IMR-90 (cell line): ENCODE data around the gene IRAK3. TPM values are rescaled to one million over a fixed set of nuclear protein-coding genes. Genes with fewer than 3 reads are reported as not detected.
"Not testable (repeated sequence)": the region's sequence is repeated elsewhere in the genome, so short reads cannot be mapped to it uniquely, and the experiment has no call there.

Experiments
- ATAC-seq: fragments of 200-7000 bp; cut with Tn5 transposase; 2 replicates; pipeline ENCODE4 v1.9.1; 2020; ENCODE audit warnings: low read depth, mild to moderate bottlenecking, moderate library complexity
- BruUV-seq: library from RNA; stranded (reverse); fragments of 400-500 nt; replicated peaks from 2 replicates; lab custom pipeline; 2021; lab: Mats Ljungman, UMichigan
- CTCF ChIA-PET: fragments of 300-600 bp; formaldehyde crosslinking; extraction: SDS; loops from one replicate; lab custom pipeline; 2021; ENCODE audit warnings: antibody characterized with exemption; lab: Yijun Ruan, JAX
- POLR2A ChIA-PET: fragments of 300-600 bp; sonication (Branson Sonifier 250); formaldehyde crosslinking; loops from one replicate; lab custom pipeline; 2022; ENCODE audit warnings: antibody characterized with exemption; ENCODE audit not compliant: unreplicated experiment; lab: Charles Lee
- DNase-seq: peaks from one replicate; pipeline ENCODE4 v3.0.0; 2013
- H2AFZ ChIP-seq: replicated peaks from 2 replicates; pipeline ENCODE3; 2013; ENCODE audit warnings: low read length, mild to moderate bottlenecking; ENCODE audit not compliant: poor library complexity
- H2AK5ac ChIP-seq: 2 replicates; pipeline ENCODE4 v1.6.1; 2013; ENCODE audit warnings: low read depth, low read length, inconsistent platforms
- H2AK9ac ChIP-seq: replicated peaks from 2 replicates; pipeline ENCODE3; 2013; ENCODE audit warnings: mild to moderate bottlenecking, low read depth, low read length, moderate library complexity; ENCODE audit not compliant: poor library complexity
- H2BK120ac ChIP-seq: 2 replicates; pipeline ENCODE4 v1.6.1; 2013; ENCODE audit warnings: low read depth, low read length, inconsistent platforms
- H2BK15ac ChIP-seq: 3 replicates; pipeline ENCODE4 v1.6.1; 2013; ENCODE audit warnings: low read depth, low read length, inconsistent platforms
- H2BK20ac ChIP-seq: 2 replicates; pipeline ENCODE4 v1.6.1; 2013; ENCODE audit warnings: low read depth, mild to moderate bottlenecking, inconsistent platforms, low read length, moderate library complexity
- H2BK5ac ChIP-seq: 2 replicates; pipeline ENCODE4 v1.6.1; 2013; ENCODE audit warnings: mild to moderate bottlenecking, low read depth, low read length, inconsistent platforms; ENCODE audit not compliant: poor library complexity, severe bottlenecking
- H3K14ac ChIP-seq: replicated peaks from 2 replicates; pipeline ENCODE4 v1.6.1; 2013; ENCODE audit warnings: low read depth, low read length, inconsistent platforms
- H3K18ac ChIP-seq: 2 replicates; pipeline ENCODE4 v1.6.1; 2013; ENCODE audit warnings: low read depth, low read length, control low read depth
- H3K23ac ChIP-seq: 2 replicates; pipeline ENCODE4 v1.6.1; 2013; ENCODE audit warnings: low read depth, low read length, inconsistent platforms
- H3K27ac ChIP-seq: 2 replicates; pipeline ENCODE4 v1.5.1; 2013; ENCODE audit warnings: mild to moderate bottlenecking, control low read depth, low read length; ENCODE audit not compliant: insufficient read depth
- H3K27me3 ChIP-seq: 2 replicates; pipeline ENCODE4 v1.6.1; 2013; ENCODE audit warnings: low read length; ENCODE audit not compliant: control insufficient read depth, insufficient read depth
- H3K36me3 ChIP-seq: 2 replicates; pipeline ENCODE4 v1.6.1; 2013; ENCODE audit warnings: low read length, mixed read lengths; ENCODE audit not compliant: control insufficient read depth, insufficient read depth
- H3K4ac ChIP-seq: 2 replicates; pipeline ENCODE4 v1.6.1; 2013; ENCODE audit warnings: low read depth, low read length, inconsistent platforms
- H3K4me1 ChIP-seq: 2 replicates; pipeline ENCODE4 v1.6.1; 2013; ENCODE audit warnings: low read length, mixed read lengths; ENCODE audit not compliant: control insufficient read depth, insufficient read depth
- H3K4me2 ChIP-seq: 2 replicates; pipeline ENCODE4 v1.6.1; 2013; ENCODE audit warnings: low read depth, mild to moderate bottlenecking, control low read depth, low read length, moderate library complexity
- H3K4me3 ChIP-seq: 2 replicates; pipeline ENCODE4 v1.5.1; 2013; ENCODE audit warnings: low read depth, mild to moderate bottlenecking, control low read depth, low read length, moderate library complexity; ENCODE audit not compliant: insufficient read depth
- H3K56ac ChIP-seq: 2 replicates; pipeline ENCODE4 v1.6.1; 2013; ENCODE audit warnings: low read length, inconsistent platforms; ENCODE audit not compliant: insufficient read depth; ENCODE audit errors: extremely low read depth
- H3K79me1 ChIP-seq, 2 experiments: 2 replicates each; pipeline ENCODE4 v1.6.1; 2013; ENCODE audit warnings: low read length in 2 of 2, inconsistent platforms in 1 of 2, low read depth in 1 of 2
- H3K9ac ChIP-seq: 2 replicates; pipeline ENCODE4 v1.6.1; 2013; ENCODE audit warnings: low read depth, low read length, control low read depth
- H3K9me1 ChIP-seq: 2 replicates; pipeline ENCODE4 v1.6.1; 2013; ENCODE audit warnings: low read length, inconsistent platforms; ENCODE audit not compliant: insufficient read depth
- H3K9me3 ChIP-seq: 2 replicates; pipeline ENCODE4 v1.6.1; 2013; ENCODE audit warnings: low read length; ENCODE audit not compliant: control insufficient read depth, insufficient read depth
- H4K20me1 ChIP-seq: 2 replicates; pipeline ENCODE4 v1.6.1; 2013; ENCODE audit warnings: low read length, inconsistent platforms; ENCODE audit not compliant: insufficient read depth
- H4K5ac ChIP-seq: 2 replicates; pipeline ENCODE4 v1.6.1; 2013; ENCODE audit warnings: mild to moderate bottlenecking, low read depth, low read length, control low read depth
- H4K8ac ChIP-seq, 2 experiments: 2 replicates each; pipeline ENCODE4 v1.6.1; 2013; ENCODE audit warnings: low read depth in 2 of 2, low read length in 2 of 2, control low read depth in 1 of 2, inconsistent platforms in 1 of 2
- H4K91ac ChIP-seq: 2 replicates; pipeline ENCODE4 v1.6.1; 2013; ENCODE audit warnings: low read depth, low read length, inconsistent platforms; ENCODE audit not compliant: insufficient read depth
- WGBS, 2 experiments: methylation state at CpG; one replicate each; pipeline versions ENCODE4 v1.1.5 to v1.1.7; 2013; ENCODE audit warnings: missing lambda C conversion rate in 2 of 2; ENCODE audit not compliant: insufficient read length in 1 of 2; ENCODE audit errors: extremely low coverage in 2 of 2; 5-methylcytosine and 5-hydroxymethylcytosine counted together
- dilution Hi-C: fragments of 300-500 bp; cut with HindIII; formaldehyde crosslinking; loops from one replicate; pipeline ENCODE4 v1.14.3; 2018; ENCODE audit warnings: low sequenced_read_pairs; ENCODE audit not compliant: unreplicated experiment
- in situ Hi-C: fragments of 300-500 bp; cut with MboI; formaldehyde crosslinking; loops from 3 replicates; pipeline ENCODE4 v1.14.3; 2019; ENCODE audit warnings: low sequenced_read_pairs, inconsistent platforms, mixed read lengths
- intact Hi-C: fragments of 100-400 bp; cut with micrococcal nuclease; formaldehyde crosslinking; loops from 2 replicates; pipeline ENCODE4 v1.10.0; 2022
- polyA plus RNA-seq, 3 experiments: library from polyadenylated mRNA; depleted of rRNA; stranded (reverse); fragments of >200 nt; gene quantifications; 2 replicates each; pipeline ENCODE4 v1.2.3, GENCODE V29; 2012; ENCODE audit warnings: low replicate concordance in 1 of 3
- total RNA-seq: library from RNA; depleted of rRNA; stranded (reverse); fragments of >200 nt; gene quantifications from 2 replicates; pipeline ENCODE4 v1.2.3, GENCODE V29; 2012

Gene IRAK3
- total and polyA plus RNA-seq, 2 of the 4 experiments (the other 2 are of a cell fraction) = 0.53 to 0.72 TPM

DNA sequence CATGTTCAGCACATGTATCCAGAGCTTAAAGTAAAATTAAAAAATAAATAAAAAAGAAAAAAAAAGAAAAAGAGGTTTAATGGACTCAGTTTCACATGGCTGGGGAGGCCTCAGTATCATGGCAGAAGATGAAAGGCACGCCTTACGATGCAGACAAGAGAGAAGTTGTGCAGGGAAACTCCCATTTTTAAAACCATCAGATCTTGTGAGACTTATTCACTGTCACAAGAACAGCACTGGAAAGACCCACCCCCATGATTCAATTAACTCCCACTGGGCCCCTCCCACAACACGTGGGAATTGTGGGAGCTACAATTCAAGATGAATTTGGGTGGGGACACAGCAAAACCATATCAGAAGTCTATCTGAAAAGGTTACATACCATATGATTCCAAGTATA lies 24.0 kb downstream of the IRAK3 start:
- H4K5ac ChIP-seq, BruUV-seq, CTCF ChIA-PET, H2BK15ac ChIP-seq, H3K9ac ChIP-seq, H3K27ac ChIP-seq, ATAC-seq, H3K14ac ChIP-seq, H2AK5ac ChIP-seq, H4K91ac ChIP-seq, H3K4ac ChIP-seq, H3K23ac ChIP-seq, intact Hi-C loops, H4K8ac ChIP-seq, dilution Hi-C loops, DNase-seq, H4K20me1 ChIP-seq, H2BK20ac ChIP-seq, H3K27me3 ChIP-seq, H2BK5ac ChIP-seq, H2BK120ac ChIP-seq, H3K9me1 ChIP-seq, H3K9me3 ChIP-seq, H3K4me2 ChIP-seq, H2AK9ac ChIP-seq, H3K18ac ChIP-seq, H3K4me1 ChIP-seq, H3K36me3 ChIP-seq, H3K79me1 ChIP-seq, H3K56ac ChIP-seq, in situ Hi-C loops, H3K4me3 ChIP-seq, POLR2A ChIA-PET, H2AFZ ChIP-seq: not testable (repeated sequence)
- WGBS, 2 experiments = no CpG with 5 or more reads among the region's 3 CpGs
